Progenitor cell of endocrine pancreas (in vitro differentiated cells): Measurements from ENCODE around the gene HS2ST1. TPM values are rescaled to one million over a fixed set of nuclear protein-coding genes. Genes with fewer than 3 reads are reported as not detected.

Source experiments
- DNase-seq: peaks from one replicate; pipeline ENCODE4 v3.0.0; 2021; ENCODE audit warnings: low spot score; ENCODE audit not compliant: unreplicated experiment
- H3K27ac Mint-ChIP-seq: 2 replicates; pipeline ENCODE4 v1.8.0; 2021; ENCODE audit warnings: mild to moderate bottlenecking, moderate library complexity, mixed read lengths
- H3K27me3 Mint-ChIP-seq: 2 replicates; pipeline ENCODE4 v1.8.0; 2021; ENCODE audit warnings: mixed read lengths
- H3K36me3 Mint-ChIP-seq: 2 replicates; pipeline ENCODE4 v1.8.0; 2022; ENCODE audit warnings: mixed read lengths; ENCODE audit not compliant: insufficient read depth
- H3K4me1 Mint-ChIP-seq: 2 replicates; pipeline ENCODE4 v1.8.0; 2021; ENCODE audit warnings: low read depth, mixed read lengths
- H3K4me3 Mint-ChIP-seq: 2 replicates; pipeline ENCODE4 v1.8.0; 2021; ENCODE audit warnings: low read depth, mild to moderate bottlenecking, moderate library complexity, mixed read lengths
- H3K9me3 Mint-ChIP-seq: 2 replicates; pipeline ENCODE4 v1.8.0; 2021; ENCODE audit warnings: low read depth, mixed read lengths
- CTCF ChIP-seq: fragments of 200-600 bp; sonication (generic); IDR thresholded peaks from one replicate; pipeline ENCODE4 v1.5.0; 2021; ENCODE audit warnings: antibody characterized with exemption, mild to moderate bottlenecking; ENCODE audit not compliant: unreplicated experiment
- total RNA-seq: library from RNA; stranded (reverse); gene quantifications from 2 replicates; pipeline ENCODE4 v1.2.1, GENCODE V29; 2021

HS2ST1 gene
- total RNA-seq, 1 donor from 2014 or later = 41.4 TPM

- DNase-seq = no peak
- H3K27me3 Mint-ChIP-seq = no peaks in the 10 kb centered on the region
- no peak for TF ChIP-seq CTCF
- no peak overlapping the region for H3K27ac Mint-ChIP-seq
- peaks cover 2% of the 10 kb centered on the region for H3K9me3 Mint-ChIP-seq
- peaks cover 2% of the 10 kb centered on the region for H3K36me3 Mint-ChIP-seq
- no peaks in the 10 kb centered on the region for H3K4me1 Mint-ChIP-seq
- no peak overlapping the region for H3K4me3 Mint-ChIP-seq
Measured at GRCh38 chr1:87072904-87073303, 158.5 kb downstream of the HS2ST1 start.

GRCh38 chr1:87074001-87074795, 159.8 kb downstream of the HS2ST1 start:
- no peaks in the 10 kb centered on the region for H3K27me3 Mint-ChIP-seq
- peaks cover 2% of the 10 kb centered on the region for H3K36me3 Mint-ChIP-seq
- H3K4me3 Mint-ChIP-seq = no peak overlapping the region
- no peak for TF ChIP-seq CTCF
- no peak for DNase-seq
- H3K27ac Mint-ChIP-seq = no peak overlapping the region
- no peaks in the 10 kb centered on the region for H3K9me3 Mint-ChIP-seq
- no peaks in the 10 kb centered on the region for H3K4me1 Mint-ChIP-seq

GRCh38 chr1:87077959-87078639, 163.7 kb downstream of the HS2ST1 start:
- H3K4me3 Mint-ChIP-seq = no peak overlapping the region
- H3K4me1 Mint-ChIP-seq = no peaks in the 10 kb centered on the region
- no peak overlapping the region for H3K27ac Mint-ChIP-seq
- peaks cover under 1% of the 10 kb centered on the region for H3K36me3 Mint-ChIP-seq
- TF ChIP-seq CTCF = no peak
- no peaks in the 10 kb centered on the region for H3K9me3 Mint-ChIP-seq
- DNase-seq = no peak
- H3K27me3 Mint-ChIP-seq = no peaks in the 10 kb centered on the region

- DNase-seq = no peak
- Mint-ChIP-seq H3K27ac (no peak overlapping the region), H3K36me3 (no peaks in the 10 kb centered on the region), H3K4me3 (no peak overlapping the region), H3K4me1 (peaks cover 5% of the 10 kb centered on the region), H3K9me3 (no peaks in the 10 kb centered on the region), H3K27me3 (no peaks in the 10 kb centered on the region)
- peak; percentile 66 for TF ChIP-seq CTCF
Measured at GRCh38 chr1:87084244-87084836, 169.9 kb downstream of the HS2ST1 start.

GRCh38 chr1:87086120-87086519, 171.7 kb downstream of the HS2ST1 start:
- H3K4me1 Mint-ChIP-seq = peaks cover 5% of the 10 kb centered on the region
- no peaks in the 10 kb centered on the region for H3K36me3 Mint-ChIP-seq
- DNase-seq = no peak
- H3K27me3 Mint-ChIP-seq = no peaks in the 10 kb centered on the region
- no peak overlapping the region for H3K4me3 Mint-ChIP-seq
- no peak overlapping the region for H3K27ac Mint-ChIP-seq
- no peaks in the 10 kb centered on the region for H3K9me3 Mint-ChIP-seq
- no peak for TF ChIP-seq CTCF
